CD4-positive, CD25-positive, alpha-beta regulatory T cell (primary cell): ENCODE results near the gene LRP1. TPM values are rescaled to one million over a fixed set of nuclear protein-coding genes. Genes with fewer than 3 reads are reported as not detected.
"Not testable (repeated sequence)": the region's sequence is repeated elsewhere in the genome, so short reads cannot be mapped to it uniquely, and the experiment has no call there.

Experiments
- ATAC-seq, 2 donors: fragments of 150-1000 bp; cut with Tn5 transposase; one replicate each; pipeline ENCODE4 v1.10.0; 2021; ENCODE audit warnings: low read depth in 2 of 2, moderate number of reproducible peaks in 2 of 2, moderate library complexity in 1 of 2
- DNase-seq, 3 donors: peaks; one replicate each; pipeline versions ENCODE4 v3.0.0 to v3.0.0-alpha.2; 2012 to 2022; ENCODE audit warnings: mixed read lengths in 1 of 3
- H3K27ac ChIP-seq: one replicate; pipeline ENCODE4 v1.7.0; 2013; ENCODE audit warnings: mild to moderate bottlenecking, low read length; ENCODE audit not compliant: insufficient read depth, poor library complexity, severe bottlenecking
- H3K27me3 ChIP-seq: one replicate; pipeline ENCODE4 v1.7.0; 2013; ENCODE audit warnings: low read length; ENCODE audit not compliant: control insufficient read depth, insufficient read depth
- H3K36me3 ChIP-seq: one replicate; pipeline ENCODE4 v1.7.0; 2013; ENCODE audit warnings: mild to moderate bottlenecking, low read length, moderate library complexity; ENCODE audit not compliant: control insufficient read depth, insufficient read depth
- H3K4me1 ChIP-seq: 2 replicates; pipeline ENCODE4 v1.7.0; 2013; ENCODE audit warnings: mild to moderate bottlenecking, low read length; ENCODE audit not compliant: insufficient read depth, control insufficient read depth, poor library complexity, severe bottlenecking
- H3K4me3 ChIP-seq: one replicate; pipeline ENCODE4 v1.7.0; 2013; ENCODE audit warnings: low read depth, mild to moderate bottlenecking, low read length, moderate library complexity
- H3K9me3 ChIP-seq, 2 experiments: 1 replicate in 1 of 2; 2 replicates in 1 of 2; pipeline ENCODE4 v1.7.0; 2013; ENCODE audit warnings: low read length in 2 of 2, mild to moderate bottlenecking in 1 of 2, moderate library complexity in 1 of 2; ENCODE audit not compliant: control insufficient read depth in 2 of 2
- H3K27ac Mint-ChIP-seq, 3 donors: one replicate each; pipeline ENCODE4 v1.8.0; 2020 to 2022; ENCODE audit warnings: mild to moderate bottlenecking in 3 of 3, mixed read lengths in 3 of 3, moderate library complexity in 2 of 3
- H3K27me3 Mint-ChIP-seq: one replicate; pipeline ENCODE4 v1.8.0; 2022; ENCODE audit warnings: mild to moderate bottlenecking, mixed read lengths
- H3K36me3 Mint-ChIP-seq: one replicate; pipeline ENCODE4 v1.8.0; 2020; ENCODE audit warnings: mixed read lengths
- H3K4me1 Mint-ChIP-seq, 4 donors: one replicate each; pipeline ENCODE4 v1.8.0; 2020 to 2022; ENCODE audit warnings: mixed read lengths in 4 of 4, mild to moderate bottlenecking in 1 of 4
- H3K4me3 Mint-ChIP-seq, 4 donors: one replicate each; pipeline ENCODE4 v1.8.0; 2020 to 2022; ENCODE audit warnings: mild to moderate bottlenecking in 4 of 4, mixed read lengths in 4 of 4, moderate library complexity in 3 of 4
- H3K9me3 Mint-ChIP-seq, 7 donors: one replicate each; pipeline ENCODE4 v1.8.0; 2020 to 2022; ENCODE audit warnings: mixed read lengths in 7 of 7, mild to moderate bottlenecking in 3 of 7, moderate library complexity in 2 of 7
- polyA plus RNA-seq, 4 donors: library from polyadenylated mRNA; unstranded; fragments of 300-500 nt; fragmentation: Illumina TruSeq; gene quantifications; one replicate each; pipeline ENCODE4 v1.2.3, GENCODE V29; 2021
- total RNA-seq: library from RNA; stranded (reverse); gene quantifications from one replicate; pipeline ENCODE4 v1.2.3, GENCODE V29; 2022

LRP1 gene
- total and polyA plus RNA-seq, 5 donors from 2014 or later, result 0.13 to 3.9 (median 0.21) TPM; not detected in 1

DNA sequence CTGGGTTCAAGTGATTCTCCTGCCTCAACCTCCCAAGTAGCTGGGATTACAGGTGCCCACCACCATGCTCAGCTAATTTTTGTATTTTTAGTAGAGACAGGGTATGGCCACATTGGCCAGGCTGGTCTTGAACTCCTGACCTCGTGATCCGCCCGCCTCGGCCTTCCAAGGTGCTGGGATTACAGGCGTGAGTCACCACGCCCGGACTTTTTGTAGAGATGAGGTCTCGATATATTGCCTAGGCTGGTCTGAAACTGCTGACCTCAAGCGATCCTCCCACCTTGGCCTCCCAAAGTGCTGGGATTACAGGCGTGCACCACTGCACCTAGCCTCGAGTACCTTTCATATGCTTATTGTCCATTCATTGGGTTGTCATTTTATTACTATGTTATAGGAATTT lies 7.6 kb upstream of the LRP1 start:
- not testable (repeated sequence) for H3K4me1 Mint-ChIP-seq

DNA sequence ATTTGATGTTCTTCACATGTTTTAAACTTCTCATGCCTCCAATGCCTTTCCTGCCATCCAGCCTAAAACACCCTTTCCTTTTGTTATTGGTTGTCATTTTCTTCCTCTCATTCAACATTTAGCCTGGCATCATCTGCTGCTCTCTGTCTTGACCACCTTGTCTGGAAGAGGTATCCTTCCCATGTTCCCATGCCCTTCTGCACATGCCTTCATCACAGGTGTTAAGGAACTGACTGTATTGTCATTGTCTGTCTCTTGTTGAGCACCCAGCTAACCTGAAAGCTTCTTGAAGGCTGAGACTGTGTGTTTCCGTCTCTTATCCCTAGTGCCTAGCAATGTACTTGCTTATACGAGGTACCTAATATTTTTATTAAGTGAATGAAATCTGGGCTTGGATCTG lies 4.5 kb upstream of the LRP1 start:
- Mint-ChIP-seq H3K4me1 (peaks cover 4 to 18% (median 10%) of the 10 kb centered on the region in 4 donors), H3K4me3 (peak overlapping the region in 1 of 4 donors; percentile 36), H3K36me3 (peaks cover 2% of the 10 kb centered on the region), H3K27me3 (peaks cover 28% of the 10 kb centered on the region), H3K27ac (no peak overlapping the region), H3K9me3 (peaks cover 0 to 3% (median 0%) of the 10 kb centered on the region in 7 donors)
- H3K9me3 ChIP-seq, result peaks cover 0 to 3% of the 10 kb centered on the region in 2 experiments
- peaks cover 7% of the 10 kb centered on the region for H3K27me3 ChIP-seq
- no peak overlapping the region for H3K4me3 ChIP-seq
- no peak for ATAC-seq
- peaks cover 18% of the 10 kb centered on the region for H3K4me1 ChIP-seq
- no peak overlapping the region for H3K27ac ChIP-seq
- no peak for DNase-seq
- no peaks in the 10 kb centered on the region for H3K36me3 ChIP-seq

More for the DNA sequence above, 7.6 kb upstream of the LRP1 start:
- H3K27me3 Mint-ChIP-seq, result peaks cover 22% of the 10 kb centered on the region
- H3K36me3 ChIP-seq, H3K9me3 Mint-ChIP-seq, H3K27ac Mint-ChIP-seq, H3K27ac ChIP-seq, ATAC-seq, H3K27me3 ChIP-seq, DNase-seq, H3K4me3 ChIP-seq, H3K9me3 ChIP-seq, H3K4me1 ChIP-seq, H3K4me3 Mint-ChIP-seq, H3K36me3 Mint-ChIP-seq: not testable (repeated sequence)

GRCh38 chr12:57124261-57124877 lies 3.9 kb upstream of the LRP1 start:
- peak overlapping the region in 2 of 4 donors; percentile 27 to 85 for H3K4me3 Mint-ChIP-seq
- peak overlapping the region in 1 of 3 donors; percentile 87 for H3K27ac Mint-ChIP-seq

GRCh38 chr12:57126061-57126460 lies 2.2 kb upstream of the LRP1 start:
- no peak for DNase-seq
- H3K27ac ChIP-seq, result no peak overlapping the region
- Mint-ChIP-seq H3K36me3 (no peaks in the 10 kb centered on the region), H3K4me3 (peak overlapping the region in 2 of 4 donors; percentile 41 to 85), H3K27ac (no peak overlapping the region), H3K9me3 (peaks cover 0 to 3% (median 0%) of the 10 kb centered on the region in 7 donors), H3K4me1 (peaks cover 4 to 26% (median 14%) of the 10 kb centered on the region in 4 donors), H3K27me3 (peaks cover 44% of the 10 kb centered on the region)
- no peak overlapping the region for H3K4me3 ChIP-seq
- no peak for ATAC-seq
- peaks cover 0 to 3% of the 10 kb centered on the region in 2 experiments for H3K9me3 ChIP-seq
- H3K4me1 ChIP-seq, result peaks cover 22% of the 10 kb centered on the region
- H3K27me3 ChIP-seq, result peaks cover 7% of the 10 kb centered on the region
- H3K36me3 ChIP-seq, result no peaks in the 10 kb centered on the region

More at GRCh38 chr12:57124261-57124877, 3.9 kb upstream of the LRP1 start:
- Histone ChIP-seq H3K36me3 (no peaks in the 10 kb centered on the region), H3K27me3 (peaks cover 7% of the 10 kb centered on the region), H3K4me3 (no peak overlapping the region), H3K4me1 (peaks cover 22% of the 10 kb centered on the region), H3K9me3 (peaks cover 0 to 3% of the 10 kb centered on the region in 2 experiments), H3K27ac (no peak overlapping the region)
- no peaks in the 10 kb centered on the region for H3K36me3 Mint-ChIP-seq
- DNase-seq, result peak; percentile 70 to 75 (median 74)
- H3K9me3 Mint-ChIP-seq, result peaks cover 0 to 3% (median 0%) of the 10 kb centered on the region in 7 donors
- H3K27me3 Mint-ChIP-seq, result peaks cover 28% of the 10 kb centered on the region
- peak; percentile 62 to 83 for ATAC-seq
- H3K4me1 Mint-ChIP-seq, result peaks cover 4 to 18% (median 10%) of the 10 kb centered on the region in 4 donors

GRCh38 chr12:57126561-57126960 lies 1.7 kb upstream of the LRP1 start:
- DNase-seq (no peak), ATAC-seq (no peak)
- H3K9me3 ChIP-seq, result peaks cover 0 to 3% of the 10 kb centered on the region in 2 experiments
- H3K4me3 ChIP-seq, result no peak overlapping the region
- peak overlapping the region in 3 of 4 donors; percentile 38 to 87 (median 85) for H3K4me3 Mint-ChIP-seq
- H3K36me3 Mint-ChIP-seq, result no peaks in the 10 kb centered on the region
- no peak overlapping the region for H3K27ac Mint-ChIP-seq
- peaks cover 0 to 3% (median 0%) of the 10 kb centered on the region in 7 donors for H3K9me3 Mint-ChIP-seq
- H3K27me3 ChIP-seq, result peaks cover 7% of the 10 kb centered on the region
- H3K4me1 Mint-ChIP-seq, result peaks cover 4 to 29% (median 14%) of the 10 kb centered on the region in 4 donors
- H3K4me1 ChIP-seq, result peaks cover 22% of the 10 kb centered on the region
- H3K27ac ChIP-seq, result no peak overlapping the region
- peaks cover 49% of the 10 kb centered on the region for H3K27me3 Mint-ChIP-seq
- no peaks in the 10 kb centered on the region for H3K36me3 ChIP-seq

DNA sequence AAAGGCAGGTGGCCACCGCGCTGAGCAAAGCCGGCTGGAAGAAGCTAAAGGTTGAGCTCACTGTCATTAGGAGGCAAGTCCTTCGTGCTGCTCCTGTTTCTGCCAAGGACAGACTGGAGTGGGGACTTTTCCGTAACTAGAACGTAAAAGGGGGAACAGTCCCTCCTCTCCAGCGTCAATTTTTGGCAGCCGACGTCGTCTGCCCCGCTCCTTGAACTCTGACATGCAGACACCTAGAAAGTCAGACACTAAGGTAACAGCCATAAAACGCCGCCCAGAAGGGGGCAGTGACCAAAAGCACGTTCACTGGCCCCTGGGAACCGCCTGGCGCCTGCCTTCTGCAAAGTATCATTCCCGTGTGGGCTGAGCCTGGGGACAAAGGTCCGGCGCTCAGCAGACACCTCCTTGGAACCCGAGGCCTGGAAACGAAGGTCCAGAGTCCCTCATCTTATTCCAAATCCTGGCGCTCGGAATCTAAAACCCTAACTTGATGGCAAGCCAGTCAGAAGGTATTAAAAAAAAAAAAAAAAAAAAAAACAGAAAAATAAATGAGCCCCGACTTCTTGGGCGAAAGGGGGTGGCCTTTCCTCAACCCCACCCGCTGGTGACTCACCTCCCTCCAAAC lies 1.1 kb upstream of the LRP1 start:
- Mint-ChIP-seq H3K9me3 (peaks cover 0 to 3% (median 0%) of the 10 kb centered on the region in 7 donors), H3K36me3 (no peaks in the 10 kb centered on the region), H3K4me1 (peaks cover 4 to 29% (median 14%) of the 10 kb centered on the region in 4 donors), H3K27ac (no peak overlapping the region), H3K27me3 (peaks cover 54% of the 10 kb centered on the region), H3K4me3 (peak overlapping the region; percentile 85 to 88 (median 86))
- Histone ChIP-seq H3K27ac (no peak overlapping the region), H3K27me3 (peaks cover 7% of the 10 kb centered on the region), H3K9me3 (peaks cover 0 to 3% of the 10 kb centered on the region in 2 experiments), H3K4me1 (peaks cover 22% of the 10 kb centered on the region), H3K36me3 (no peaks in the 10 kb centered on the region), H3K4me3 (peak overlapping the region; percentile 32)
- ATAC-seq (peak in 1 of 2 donors; percentile 14), DNase-seq (peak; percentile 26 to 51 (median 41))

GRCh38 chr12:57128519-57129247 lies 400 bp downstream of the LRP1 start:
- Histone ChIP-seq H3K36me3 (no peaks in the 10 kb centered on the region), H3K4me1 (peaks cover 22% of the 10 kb centered on the region), H3K4me3 (no peak overlapping the region), H3K27ac (no peak overlapping the region), H3K9me3 (peaks cover 0 to 2% of the 10 kb centered on the region in 2 experiments), H3K27me3 (peaks cover 7% of the 10 kb centered on the region)
- Mint-ChIP-seq H3K27me3 (peaks cover 54% of the 10 kb centered on the region), H3K4me1 (peaks cover 4 to 29% (median 14%) of the 10 kb centered on the region in 4 donors), H3K9me3 (peaks cover 0 to 2% (median 0%) of the 10 kb centered on the region in 7 donors), H3K36me3 (no peaks in the 10 kb centered on the region), H3K4me3 (peak overlapping the region in 3 of 4 donors; percentile 41 to 88 (median 71)), H3K27ac (no peak overlapping the region)
- ATAC-seq (no peak), DNase-seq (no peak)
